Central memory CD8-positive, alpha-beta T cell (primary cell): ENCODE measurements around the gene GOLIM4.

Experiments
- ATAC-seq: fragments of 150-1000 bp; cut with Tn5 transposase; replicated peaks from 2 replicates; pipeline ENCODE4 v1.10.0; 2022; ENCODE audit warnings: mild to moderate bottlenecking, moderate FRiP score, moderate number of reproducible peaks; ENCODE audit not compliant: poor library complexity, severe bottlenecking; ENCODE audit errors: extremely low read depth
- DNase-seq, 2 donors: peaks; one replicate each; pipeline ENCODE4 v3.0.0; 2021; ENCODE audit warnings: low spot score in 2 of 2
- H3K27ac Mint-ChIP-seq: one replicate; pipeline ENCODE4 v1.8.0; 2022; ENCODE audit warnings: low read depth, mild to moderate bottlenecking, moderate library complexity, mixed read lengths
- H3K27me3 Mint-ChIP-seq: one replicate; pipeline ENCODE4 v1.8.0; 2022; ENCODE audit warnings: mixed read lengths
- H3K36me3 Mint-ChIP-seq: one replicate; pipeline ENCODE4 v1.8.0; 2022; ENCODE audit warnings: mild to moderate bottlenecking, moderate library complexity, mixed read lengths; ENCODE audit not compliant: insufficient read depth
- H3K4me1 Mint-ChIP-seq: one replicate; pipeline ENCODE4 v1.8.0; 2022; ENCODE audit warnings: mixed read lengths
- H3K4me3 Mint-ChIP-seq: one replicate; pipeline ENCODE4 v1.8.0; 2022; ENCODE audit warnings: mild to moderate bottlenecking, moderate library complexity, mixed read lengths
- H3K9me3 Mint-ChIP-seq: one replicate; pipeline ENCODE4 v1.8.0; 2022; ENCODE audit warnings: mixed read lengths

Gene GOLIM4

GRCh38 chr3:168080499-168081170 lies 15.1 kb downstream of the GOLIM4 start:
- Mint-ChIP-seq H3K9me3 (no peaks in the 10 kb centered on the region), H3K27ac (no peak overlapping the region), H3K36me3 (peaks cover 2% of the 10 kb centered on the region), H3K4me3 (no peak overlapping the region), H3K27me3 (no peaks in the 10 kb centered on the region), H3K4me1 (no peaks in the 10 kb centered on the region)
- ATAC-seq = no peak
- no peak for DNase-seq

- H3K4me3 Mint-ChIP-seq = no peak overlapping the region
- H3K27me3 Mint-ChIP-seq = no peaks in the 10 kb centered on the region
- H3K36me3 Mint-ChIP-seq = peaks cover 2% of the 10 kb centered on the region
- DNase-seq = no peak
- H3K9me3 Mint-ChIP-seq = no peaks in the 10 kb centered on the region
- no peak for ATAC-seq
- no peak overlapping the region for H3K27ac Mint-ChIP-seq
- no peaks in the 10 kb centered on the region for H3K4me1 Mint-ChIP-seq
These were observed 15.7 kb downstream of the GOLIM4 start for GRCh38 chr3:168080022-168080421.

GRCh38 chr3:168077091-168077490 lies 18.6 kb downstream of the GOLIM4 start:
- no peak for ATAC-seq
- Mint-ChIP-seq H3K27ac (no peak overlapping the region), H3K4me1 (no peaks in the 10 kb centered on the region), H3K4me3 (no peak overlapping the region), H3K9me3 (no peaks in the 10 kb centered on the region), H3K36me3 (no peaks in the 10 kb centered on the region), H3K27me3 (no peaks in the 10 kb centered on the region)
- DNase-seq = no peak

- Mint-ChIP-seq H3K4me3 (no peak overlapping the region), H3K9me3 (no peaks in the 10 kb centered on the region), H3K4me1 (no peaks in the 10 kb centered on the region), H3K27ac (no peak overlapping the region), H3K27me3 (no peaks in the 10 kb centered on the region), H3K36me3 (no peaks in the 10 kb centered on the region)
- DNase-seq = no peak
- ATAC-seq = no peak
These were observed 21.7 kb downstream of the GOLIM4 start for GRCh38 chr3:168073842-168074605.

- ATAC-seq (no peak), DNase-seq (no peak)
- H3K4me1 Mint-ChIP-seq = no peaks in the 10 kb centered on the region
- no peaks in the 10 kb centered on the region for H3K27me3 Mint-ChIP-seq
- no peak overlapping the region for H3K27ac Mint-ChIP-seq
- no peaks in the 10 kb centered on the region for H3K36me3 Mint-ChIP-seq
- no peaks in the 10 kb centered on the region for H3K9me3 Mint-ChIP-seq
- no peak overlapping the region for H3K4me3 Mint-ChIP-seq
These were observed 23.4 kb downstream of the GOLIM4 start for GRCh38 chr3:168072323-168072650.

GRCh38 chr3:168071591-168072322 lies 24.0 kb downstream of the GOLIM4 start:
- no peak overlapping the region for H3K27ac Mint-ChIP-seq
- ATAC-seq (no peak), DNase-seq (no peak)
- no peak overlapping the region for H3K4me3 Mint-ChIP-seq
- no peaks in the 10 kb centered on the region for H3K4me1 Mint-ChIP-seq
- no peaks in the 10 kb centered on the region for H3K36me3 Mint-ChIP-seq
- no peaks in the 10 kb centered on the region for H3K27me3 Mint-ChIP-seq
- H3K9me3 Mint-ChIP-seq = no peaks in the 10 kb centered on the region

- Mint-ChIP-seq H3K27me3 (no peaks in the 10 kb centered on the region), H3K36me3 (no peaks in the 10 kb centered on the region), H3K4me3 (no peak overlapping the region), H3K4me1 (no peaks in the 10 kb centered on the region), H3K9me3 (no peaks in the 10 kb centered on the region), H3K27ac (no peak overlapping the region)
- DNase-seq (no peak), ATAC-seq (no peak)
These were observed 24.8 kb downstream of the GOLIM4 start for GRCh38 chr3:168070919-168071318.

- no peaks in the 10 kb centered on the region for H3K27me3 Mint-ChIP-seq
- no peak for DNase-seq
- no peaks in the 10 kb centered on the region for H3K4me1 Mint-ChIP-seq
- H3K36me3 Mint-ChIP-seq = no peaks in the 10 kb centered on the region
- H3K4me3 Mint-ChIP-seq = no peak overlapping the region
- no peak for ATAC-seq
- H3K9me3 Mint-ChIP-seq = no peaks in the 10 kb centered on the region
- no peak overlapping the region for H3K27ac Mint-ChIP-seq
These were observed 27.4 kb downstream of the GOLIM4 start for GRCh38 chr3:168068346-168068745.

GRCh38 chr3:168066882-168067281 lies 28.8 kb downstream of the GOLIM4 start:
- Mint-ChIP-seq H3K27ac (no peak overlapping the region), H3K4me3 (no peak overlapping the region), H3K4me1 (no peaks in the 10 kb centered on the region), H3K36me3 (no peaks in the 10 kb centered on the region), H3K27me3 (no peaks in the 10 kb centered on the region), H3K9me3 (no peaks in the 10 kb centered on the region)
- DNase-seq (no peak), ATAC-seq (no peak)

GRCh38 chr3:168065569-168065968 lies 30.2 kb downstream of the GOLIM4 start:
- Mint-ChIP-seq H3K9me3 (no peaks in the 10 kb centered on the region), H3K36me3 (no peaks in the 10 kb centered on the region), H3K27ac (no peak overlapping the region), H3K4me3 (no peak overlapping the region), H3K4me1 (no peaks in the 10 kb centered on the region), H3K27me3 (no peaks in the 10 kb centered on the region)
- DNase-seq (no peak), ATAC-seq (no peak)

GRCh38 chr3:168063122-168063521 lies 32.6 kb downstream of the GOLIM4 start:
- Mint-ChIP-seq H3K27me3 (no peaks in the 10 kb centered on the region), H3K27ac (no peak overlapping the region), H3K4me3 (no peak overlapping the region), H3K9me3 (no peaks in the 10 kb centered on the region), H3K4me1 (no peaks in the 10 kb centered on the region), H3K36me3 (no peaks in the 10 kb centered on the region)
- ATAC-seq (no peak), DNase-seq (no peak)

GRCh38 chr3:168062679-168063078 lies 33.0 kb downstream of the GOLIM4 start:
- Mint-ChIP-seq H3K4me1 (no peaks in the 10 kb centered on the region), H3K36me3 (no peaks in the 10 kb centered on the region)
- no peak for ATAC-seq

More at GRCh38 chr3:168062679-168063078, 33.0 kb downstream of the GOLIM4 start:
- Mint-ChIP-seq H3K9me3 (no peaks in the 10 kb centered on the region), H3K27ac (no peak overlapping the region), H3K4me3 (no peak overlapping the region), H3K27me3 (no peaks in the 10 kb centered on the region)
- DNase-seq = no peak
